K562 (cell line): ENCODE measurements around the gene MOSPD2. TPM values are rescaled to one million over a fixed set of nuclear protein-coding genes. Genes with fewer than 3 reads are reported as not detected.

Experiments used
- ARID1B ChIP-seq: fragments of 450-650 bp; IDR thresholded peaks from 2 replicates; pipeline ENCODE4 v1.6.1; 2016; ENCODE audit warnings: antibody characterized with exemption, mild to moderate bottlenecking, inconsistent platforms
- LCOR ChIP-seq: sonication (generic); formaldehyde crosslinking; IDR thresholded peaks from 2 replicates; pipeline ENCODE4 v1.8.0; 2022; ENCODE audit warnings: mild to moderate bottlenecking, missing genetic modification reagents
- MEF2A ChIP-seq: IDR thresholded peaks from 2 replicates; pipeline ENCODE4 v1.6.1; 2011; ENCODE audit warnings: low read depth, mild to moderate bottlenecking, low read length, moderate library complexity; ENCODE audit not compliant: control insufficient read depth
- ZNF644 ChIP-seq: fragments of 200-800 bp; sonication (Bioruptor generic); IDR thresholded peaks from 2 replicates; pipeline ENCODE4 v1.6.1; 2016; ENCODE audit warnings: low read depth, missing genetic modification characterization, missing compliant biosample characterization
- polyA plus RNA-seq, 8 experiments: library from polyadenylated mRNA; depleted of rRNA in 4 of 8; stranded (reverse) in 5 of 8; unstranded in 3 of 8; fragments of >200 nt; fragmentation: Nextera tagmentation in 2 of 8; fragmentation: Illumina TruSeq in 1 of 8; extraction: Ambion mirVana in 2 of 8; extraction: Trizol in 1 of 8; gene quantifications; 2 replicates each; pipeline versions ENCODE4 v1.2.1 to v1.2.3, GENCODE V29; 2011 to 2014; ENCODE audit warnings: inconsistent platforms in 1 of 8, missing spikeins in 1 of 8
- total RNA-seq, 7 experiments: library from RNA; depleted of rRNA in 6 of 7; stranded (reverse); fragments of >200 nt in 6 of 7; fragmentation: Illumina TruSeq in 2 of 7; extraction: Trizol in 2 of 7; gene quantifications; 2 replicates each; pipeline versions ENCODE4 v1.2.1 to v1.2.3, GENCODE V29; 2011 to 2021; ENCODE audit warnings: low replicate concordance in 1 of 7
- TF ChIP-seq, protein P1 (sequence below): fragments of 450-650 bp; IDR thresholded peaks from 2 replicates; pipeline ENCODE4 v1.6.1; 2016; ENCODE audit warnings: low read depth
- TF ChIP-seq, protein P2 (sequence below), 2 experiments: fragments of 450-650 bp; conservative IDR thresholded peaks; 2 replicates each; pipeline ENCODE4 v1.6.1; 2017; ENCODE audit warnings: mild to moderate bottlenecking in 2 of 2, moderate library complexity in 2 of 2
- TF ChIP-seq, protein P3 (sequence below): sonication (generic); formaldehyde crosslinking; IDR thresholded peaks from 2 replicates; pipeline ENCODE4 v1.8.0; 2022; ENCODE audit warnings: mild to moderate bottlenecking, missing genetic modification reagents

The MOSPD2 gene
- total and polyA plus RNA-seq, 9 of the 15 experiments (the other 6 are each of a cell fraction or from before 2014, with no cell fraction given), result 3.9 to 12.2 (median 9.2) TPM

DNA sequence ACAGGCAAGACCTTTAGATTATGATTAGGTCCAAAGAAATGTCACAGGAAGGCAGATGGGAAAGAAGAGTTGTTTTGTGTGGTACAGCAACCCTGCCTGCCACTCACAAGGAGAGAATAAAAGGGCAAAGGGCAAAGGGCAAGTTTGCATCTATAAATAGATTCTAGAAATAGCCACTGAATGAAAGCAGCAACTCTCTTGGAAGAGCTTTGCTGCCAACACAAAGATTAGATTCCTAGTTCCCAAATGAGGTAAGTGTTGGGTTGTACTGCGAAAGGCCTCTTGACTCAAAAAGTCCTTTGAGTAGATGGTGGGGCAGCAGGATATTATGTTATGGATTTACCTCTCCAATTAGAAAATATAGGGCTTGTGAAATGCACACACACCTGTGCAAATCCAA lies 61.2 kb downstream of the MOSPD2 start (continued):
- TF ChIP-seq, protein P1, sequence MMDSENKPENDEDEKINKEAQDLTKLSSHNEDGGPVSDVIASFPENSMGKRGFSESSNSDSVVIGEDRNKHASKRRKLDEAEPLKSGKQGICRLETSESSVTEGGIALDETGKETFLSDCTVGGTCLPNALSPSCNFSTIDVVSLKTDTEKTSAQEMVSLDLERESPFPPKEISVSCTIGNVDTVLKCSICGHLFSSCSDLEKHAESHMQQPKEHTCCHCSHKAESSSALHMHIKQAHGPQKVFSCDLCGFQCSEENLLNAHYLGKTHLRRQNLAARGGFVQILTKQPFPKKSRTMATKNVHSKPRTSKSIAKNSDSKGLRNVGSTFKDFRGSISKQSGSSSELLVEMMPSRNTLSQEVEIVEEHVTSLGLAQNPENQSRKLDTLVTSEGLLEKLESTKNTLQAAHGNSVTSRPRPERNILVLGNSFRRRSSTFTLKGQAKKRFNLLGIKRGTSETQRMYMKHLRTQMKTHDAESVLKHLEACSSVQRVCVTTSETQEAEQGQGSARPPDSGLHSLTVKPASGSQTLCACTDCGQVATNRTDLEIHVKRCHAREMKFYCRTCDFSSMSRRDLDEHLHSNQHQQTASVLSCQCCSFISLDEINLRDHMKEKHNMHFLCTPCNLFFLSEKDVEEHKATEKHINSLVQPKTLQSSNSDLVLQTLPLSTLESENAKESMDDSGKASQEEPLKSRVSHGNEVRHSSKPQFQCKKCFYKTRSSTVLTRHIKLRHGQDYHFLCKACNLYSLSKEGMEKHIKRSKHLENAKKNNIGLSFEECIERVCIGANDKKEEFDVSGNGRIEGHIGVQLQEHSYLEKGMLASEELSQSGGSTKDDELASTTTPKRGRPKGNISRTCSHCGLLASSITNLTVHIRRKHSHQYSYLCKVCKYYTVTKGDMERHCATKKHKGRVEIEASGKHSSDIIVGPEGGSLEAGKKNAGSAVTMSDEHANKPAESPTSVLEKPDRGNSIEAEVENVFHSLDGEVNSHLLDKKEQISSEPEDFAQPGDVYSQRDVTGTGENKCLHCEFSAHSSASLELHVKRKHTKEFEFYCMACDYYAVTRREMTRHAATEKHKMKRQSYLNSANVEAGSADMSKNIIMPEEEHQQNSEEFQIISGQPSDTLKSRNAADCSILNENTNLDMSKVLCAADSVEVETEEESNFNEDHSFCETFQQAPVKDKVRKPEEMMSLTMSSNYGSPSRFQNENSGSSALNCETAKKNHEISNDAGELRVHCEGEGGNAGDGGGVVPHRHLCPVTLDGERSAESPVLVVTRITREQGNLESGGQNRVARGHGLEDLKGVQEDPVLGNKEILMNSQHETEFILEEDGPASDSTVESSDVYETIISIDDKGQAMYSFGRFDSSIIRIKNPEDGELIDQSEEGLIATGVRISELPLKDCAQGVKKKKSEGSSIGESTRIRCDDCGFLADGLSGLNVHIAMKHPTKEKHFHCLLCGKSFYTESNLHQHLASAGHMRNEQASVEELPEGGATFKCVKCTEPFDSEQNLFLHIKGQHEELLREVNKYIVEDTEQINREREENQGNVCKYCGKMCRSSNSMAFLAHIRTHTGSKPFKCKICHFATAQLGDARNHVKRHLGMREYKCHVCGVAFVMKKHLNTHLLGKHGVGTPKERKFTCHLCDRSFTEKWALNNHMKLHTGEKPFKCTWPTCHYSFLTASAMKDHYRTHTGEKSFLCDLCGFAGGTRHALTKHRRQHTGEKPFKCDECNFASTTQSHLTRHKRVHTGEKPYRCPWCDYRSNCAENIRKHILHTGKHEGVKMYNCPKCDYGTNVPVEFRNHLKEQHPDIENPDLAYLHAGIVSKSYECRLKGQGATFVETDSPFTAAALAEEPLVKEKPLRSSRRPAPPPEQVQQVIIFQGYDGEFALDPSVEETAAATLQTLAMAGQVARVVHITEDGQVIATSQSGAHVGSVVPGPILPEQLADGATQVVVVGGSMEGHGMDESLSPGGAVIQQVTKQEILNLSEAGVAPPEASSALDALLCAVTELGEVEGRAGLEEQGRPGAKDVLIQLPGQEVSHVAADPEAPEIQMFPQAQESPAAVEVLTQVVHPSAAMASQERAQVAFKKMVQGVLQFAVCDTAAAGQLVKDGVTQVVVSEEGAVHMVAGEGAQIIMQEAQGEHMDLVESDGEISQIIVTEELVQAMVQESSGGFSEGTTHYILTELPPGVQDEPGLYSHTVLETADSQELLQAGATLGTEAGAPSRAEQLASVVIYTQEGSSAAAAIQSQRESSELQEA, result no peak
- no peak for TF ChIP-seq LCOR (CRISPR knock-in tag)
- TF ChIP-seq, protein P2, sequence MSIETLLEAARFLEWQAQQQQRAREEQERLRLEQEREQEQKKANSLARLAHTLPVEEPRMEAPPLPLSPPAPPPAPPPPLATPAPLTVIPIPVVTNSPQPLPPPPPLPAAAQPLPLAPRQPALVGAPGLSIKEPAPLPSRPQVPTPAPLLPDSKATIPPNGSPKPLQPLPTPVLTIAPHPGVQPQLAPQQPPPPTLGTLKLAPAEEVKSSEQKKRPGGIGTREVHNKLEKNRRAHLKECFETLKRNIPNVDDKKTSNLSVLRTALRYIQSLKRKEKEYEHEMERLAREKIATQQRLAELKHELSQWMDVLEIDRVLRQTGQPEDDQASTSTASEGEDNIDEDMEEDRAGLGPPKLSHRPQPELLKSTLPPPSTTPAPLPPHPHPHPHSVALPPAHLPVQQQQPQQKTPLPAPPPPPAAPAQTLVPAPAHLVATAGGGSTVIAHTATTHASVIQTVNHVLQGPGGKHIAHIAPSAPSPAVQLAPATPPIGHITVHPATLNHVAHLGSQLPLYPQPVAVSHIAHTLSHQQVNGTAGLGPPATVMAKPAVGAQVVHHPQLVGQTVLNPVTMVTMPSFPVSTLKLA (conservative IDR thresholded peaks at IDR 0.05), result no peak
- TF ChIP-seq ZNF644 (tag), result no peak
- TF ChIP-seq ARID1B, result no peak
- TF ChIP-seq, protein P3, sequence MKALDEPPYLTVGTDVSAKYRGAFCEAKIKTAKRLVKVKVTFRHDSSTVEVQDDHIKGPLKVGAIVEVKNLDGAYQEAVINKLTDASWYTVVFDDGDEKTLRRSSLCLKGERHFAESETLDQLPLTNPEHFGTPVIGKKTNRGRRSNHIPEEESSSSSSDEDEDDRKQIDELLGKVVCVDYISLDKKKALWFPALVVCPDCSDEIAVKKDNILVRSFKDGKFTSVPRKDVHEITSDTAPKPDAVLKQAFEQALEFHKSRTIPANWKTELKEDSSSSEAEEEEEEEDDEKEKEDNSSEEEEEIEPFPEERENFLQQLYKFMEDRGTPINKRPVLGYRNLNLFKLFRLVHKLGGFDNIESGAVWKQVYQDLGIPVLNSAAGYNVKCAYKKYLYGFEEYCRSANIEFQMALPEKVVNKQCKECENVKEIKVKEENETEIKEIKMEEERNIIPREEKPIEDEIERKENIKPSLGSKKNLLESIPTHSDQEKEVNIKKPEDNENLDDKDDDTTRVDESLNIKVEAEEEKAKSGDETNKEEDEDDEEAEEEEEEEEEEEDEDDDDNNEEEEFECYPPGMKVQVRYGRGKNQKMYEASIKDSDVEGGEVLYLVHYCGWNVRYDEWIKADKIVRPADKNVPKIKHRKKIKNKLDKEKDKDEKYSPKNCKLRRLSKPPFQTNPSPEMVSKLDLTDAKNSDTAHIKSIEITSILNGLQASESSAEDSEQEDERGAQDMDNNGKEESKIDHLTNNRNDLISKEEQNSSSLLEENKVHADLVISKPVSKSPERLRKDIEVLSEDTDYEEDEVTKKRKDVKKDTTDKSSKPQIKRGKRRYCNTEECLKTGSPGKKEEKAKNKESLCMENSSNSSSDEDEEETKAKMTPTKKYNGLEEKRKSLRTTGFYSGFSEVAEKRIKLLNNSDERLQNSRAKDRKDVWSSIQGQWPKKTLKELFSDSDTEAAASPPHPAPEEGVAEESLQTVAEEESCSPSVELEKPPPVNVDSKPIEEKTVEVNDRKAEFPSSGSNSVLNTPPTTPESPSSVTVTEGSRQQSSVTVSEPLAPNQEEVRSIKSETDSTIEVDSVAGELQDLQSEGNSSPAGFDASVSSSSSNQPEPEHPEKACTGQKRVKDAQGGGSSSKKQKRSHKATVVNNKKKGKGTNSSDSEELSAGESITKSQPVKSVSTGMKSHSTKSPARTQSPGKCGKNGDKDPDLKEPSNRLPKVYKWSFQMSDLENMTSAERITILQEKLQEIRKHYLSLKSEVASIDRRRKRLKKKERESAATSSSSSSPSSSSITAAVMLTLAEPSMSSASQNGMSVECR, result no peak
- TF ChIP-seq MEF2A, result peak; percentile 36; the same call in 1 of the 2 replicates
